GM15510 (cell line): ENCODE results near the gene JARID2.

Experiments used
- POLR2A ChIP-seq: IDR thresholded peaks from 3 replicates; pipeline ENCODE4 v1.6.1; 2011; ENCODE audit warnings: borderline replicate concordance; ENCODE audit not compliant: insufficient read length; ENCODE audit errors: extremely low read depth

The JARID2 gene

DNA sequence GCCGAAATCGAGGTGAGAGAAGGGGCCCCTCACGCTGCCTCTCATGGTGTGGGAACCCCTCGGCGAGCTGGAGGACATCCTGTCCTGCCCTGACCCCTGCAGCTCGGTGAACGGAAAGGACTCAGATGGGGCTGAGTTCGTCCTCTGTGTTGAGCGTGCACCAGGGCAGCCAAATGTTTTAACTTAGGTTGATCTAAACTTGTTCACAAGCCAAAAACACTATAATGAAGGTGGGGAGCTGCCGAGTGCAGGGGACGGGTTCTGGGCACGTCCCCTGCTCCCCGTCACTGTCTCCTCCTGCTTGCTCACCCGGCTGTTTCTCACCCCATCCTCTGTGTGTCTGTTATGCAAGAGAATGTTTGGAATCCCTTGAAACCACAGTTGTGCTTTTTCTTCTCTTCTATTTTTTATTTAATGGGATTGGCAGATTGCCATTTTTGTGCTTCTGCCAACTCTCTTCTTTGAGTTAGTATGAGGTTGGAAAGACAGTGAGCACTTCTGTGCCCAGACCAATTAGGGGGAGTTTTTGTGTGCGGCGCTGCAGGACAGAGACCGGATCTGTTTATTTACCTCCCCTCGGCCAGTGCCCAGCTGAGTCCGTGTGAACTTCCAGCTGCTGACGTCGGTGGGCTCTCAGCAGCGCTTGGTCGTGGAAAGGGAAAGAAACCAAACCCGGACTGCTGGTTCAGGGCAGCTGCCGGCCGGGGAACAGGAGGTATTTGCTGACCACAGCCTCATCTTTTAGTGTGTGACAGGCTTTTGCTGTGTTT, 258.9 kb downstream of the JARID2 start:
- no peak for TF ChIP-seq POLR2A

DNA sequence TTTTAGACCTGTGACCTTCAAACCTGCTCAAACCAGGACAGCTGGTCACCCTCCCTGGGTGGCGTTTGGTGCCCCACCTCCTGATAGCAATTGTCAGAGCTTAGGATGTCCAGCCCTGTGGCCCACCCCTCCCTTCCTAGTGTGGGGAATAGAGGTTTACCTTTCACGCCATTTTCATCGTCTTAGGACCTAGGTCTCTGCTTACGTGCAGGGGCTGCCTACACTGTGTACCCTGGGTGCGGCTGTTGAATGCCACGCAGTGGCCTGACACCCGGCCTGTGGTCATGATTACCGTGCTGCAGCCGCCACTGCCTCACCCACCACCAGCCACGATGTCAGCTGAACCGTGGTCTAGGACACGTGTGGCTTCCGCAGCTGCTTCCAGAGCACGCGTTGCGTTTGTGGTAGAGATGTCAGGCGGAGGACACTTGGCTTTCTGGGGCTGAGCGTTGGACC, 259.6 kb downstream of the JARID2 start:
- TF ChIP-seq POLR2A: no peak

- TF ChIP-seq POLR2A: no peak
These were observed 260.2 kb downstream of the JARID2 start for GRCh38 chr6:15506066-15506465.

- TF ChIP-seq POLR2A: no peak
These were observed 261.4 kb downstream of the JARID2 start for GRCh38 chr6:15507221-15507620.

GRCh38 chr6:15507746-15508145, 261.9 kb downstream of the JARID2 start:
- no peak for TF ChIP-seq POLR2A

DNA sequence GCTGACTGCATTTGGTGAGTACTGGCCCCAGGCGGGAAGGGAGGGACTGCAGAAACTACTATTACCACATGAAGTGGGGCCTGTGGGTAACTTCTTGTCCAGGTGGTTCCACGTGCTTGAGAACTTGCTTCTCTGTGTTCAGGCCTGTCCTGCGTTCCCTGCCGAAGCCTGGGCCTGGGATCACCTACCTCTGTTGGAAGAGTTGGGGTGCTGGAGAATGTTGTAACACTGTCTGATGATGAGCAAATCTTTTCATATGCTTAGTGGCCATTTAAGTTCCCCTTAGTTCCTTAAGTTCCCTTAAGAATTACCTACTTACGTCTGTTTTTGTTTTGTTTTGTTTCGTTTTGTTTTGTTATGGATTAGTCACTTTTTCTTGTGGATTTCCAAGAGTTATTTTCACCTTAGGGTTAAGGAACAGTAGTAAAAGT, 262.6 kb downstream of the JARID2 start:
- no peak for TF ChIP-seq POLR2A

GRCh38 chr6:15508931-15509330, 263.1 kb downstream of the JARID2 start:
- no peak for TF ChIP-seq POLR2A

DNA sequence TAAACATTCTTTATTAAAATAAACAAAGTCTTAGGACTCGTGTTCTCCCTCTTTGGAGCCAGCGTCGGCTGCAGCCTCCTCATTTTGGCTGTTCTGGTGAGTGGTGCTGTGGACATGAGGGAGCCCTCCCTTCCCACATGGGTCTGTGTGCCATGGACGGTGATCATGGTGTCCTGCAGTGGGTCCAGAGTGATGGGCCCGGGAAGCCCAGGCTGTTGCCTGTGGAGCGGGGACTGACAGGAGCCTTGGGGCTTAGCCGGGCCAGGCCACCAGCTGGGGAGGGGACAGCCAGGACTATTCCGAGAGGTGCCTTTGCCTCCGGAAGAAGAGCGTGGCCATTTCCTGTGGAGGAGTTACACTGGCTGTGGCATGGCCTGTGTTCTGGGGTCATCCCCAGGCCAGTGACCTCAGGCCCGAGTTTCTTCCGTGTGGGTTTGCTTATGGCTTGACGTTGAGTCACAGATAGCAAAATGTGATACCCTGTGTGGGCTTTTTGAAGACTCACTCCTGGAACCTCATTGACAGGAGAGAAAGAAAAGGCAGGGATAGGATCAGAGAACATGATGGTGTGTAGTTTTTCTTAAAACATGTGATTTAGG, 263.6 kb downstream of the JARID2 start:
- no peak for TF ChIP-seq POLR2A

DNA sequence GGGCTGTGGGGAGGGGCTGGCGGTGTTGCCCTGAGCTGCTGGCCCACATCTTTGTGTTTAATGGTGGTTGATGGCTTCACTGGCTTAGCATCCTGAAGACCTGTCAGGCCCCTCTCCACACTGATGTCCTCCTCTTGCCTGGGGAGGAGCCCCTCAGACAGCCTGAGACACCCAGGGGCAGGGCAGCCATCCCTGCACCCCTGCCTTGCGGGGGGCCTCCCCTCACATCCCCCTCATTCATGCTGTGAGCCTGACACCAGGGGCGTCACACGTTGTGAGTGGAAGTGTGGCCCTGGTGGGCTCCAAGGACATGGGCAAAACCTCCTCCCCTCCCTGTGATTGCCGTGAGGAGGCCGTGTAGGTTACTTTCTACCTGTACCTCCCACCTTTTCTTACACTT, 264.3 kb downstream of the JARID2 start:
- no peak for TF ChIP-seq POLR2A

- TF ChIP-seq POLR2A: no peak
These were observed 264.8 kb downstream of the JARID2 start for GRCh38 chr6:15510536-15511247.

- no peak for TF ChIP-seq POLR2A
These were observed 265.6 kb downstream of the JARID2 start for GRCh38 chr6:15511248-15512125.

- no peak for TF ChIP-seq POLR2A
These were observed 266.3 kb downstream of the JARID2 start for GRCh38 chr6:15512126-15512525.

DNA sequence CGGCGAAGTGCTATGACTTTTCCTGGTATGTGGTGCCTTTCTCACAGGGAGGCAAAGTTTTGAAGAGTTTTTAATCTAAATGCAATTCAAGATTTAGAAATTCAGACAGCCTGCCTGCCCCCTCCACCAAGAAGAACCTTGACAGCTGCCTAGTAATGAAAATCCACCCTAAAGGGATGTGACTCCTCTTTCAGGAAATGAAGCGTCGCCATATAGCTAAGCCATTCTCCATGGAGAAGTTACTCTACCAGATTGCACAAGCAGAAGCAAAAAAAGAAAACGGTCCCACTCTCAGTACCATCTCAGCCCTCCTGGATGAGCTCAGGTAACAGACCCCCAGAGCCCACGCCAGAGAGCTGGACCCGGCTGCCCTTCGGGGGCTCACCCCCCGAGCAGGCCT, 266.9 kb downstream of the JARID2 start:
- no peak for TF ChIP-seq POLR2A

- TF ChIP-seq POLR2A: no peak
These were observed 267.4 kb downstream of the JARID2 start for GRCh38 chr6:15513131-15513771.

GRCh38 chr6:15513801-15514711, 268.2 kb downstream of the JARID2 start:
- TF ChIP-seq POLR2A: no peak
